ENCODE data around the gene EXO5. TPM values are rescaled to one million over a fixed set of nuclear protein-coding genes. Genes with fewer than 3 reads are reported as not detected.

The EXO5 gene
- total and polyA plus RNA-seq, 2 of the 13 experiments (the other 11 are each of a cell fraction or from before 2014, with no cell fraction given) = 9.9 to 20.5 TPM

DNA sequence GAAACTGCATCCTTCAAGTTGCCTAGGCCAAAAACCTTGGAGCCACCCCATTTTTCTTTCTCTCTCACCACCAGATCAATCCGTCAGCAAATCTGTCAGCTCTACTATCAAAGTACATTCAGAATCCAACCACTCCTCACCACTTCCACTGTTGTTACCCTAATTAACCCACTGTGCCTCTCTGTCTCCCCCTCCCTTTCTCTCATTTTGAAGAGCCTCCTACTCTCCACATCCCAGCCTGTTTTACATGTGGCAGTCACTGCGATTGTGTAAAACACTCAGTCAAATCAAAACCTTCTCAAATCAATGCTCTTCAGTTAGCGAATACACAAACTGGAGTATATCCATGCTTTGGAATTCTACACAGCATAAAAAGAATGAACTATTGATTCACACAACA is 55.9 kb downstream of the EXO5 start:
- ChIA-PET POLR2A (no interaction called here), CTCF (ENCODE audit: low intra/inter-chr PET ratio, low total read pairs) (no interaction called here)
- H3K79me2 ChIP-seq (ENCODE audit: insufficient read depth, low read length) = no peaks in the 10 kb centered on the region
- no peaks in the 10 kb centered on the region for H3K36me3 ChIP-seq (replicated peaks in 1 of 2; ENCODE audit: control insufficient read depth in 1 of 2, insufficient read depth in 2 of 2, low read length in 2 of 2)
- peaks cover 6% of the 10 kb centered on the region; the same call in 1 of the 2 replicates for H3K4me1 ChIP-seq (ENCODE audit: insufficient read depth, low read length)
- H4K20me1 ChIP-seq (ENCODE audit: insufficient read depth, low read length) = no peaks in the 10 kb centered on the region
- no TSS peak for BruUV-seq (replicated peaks)
- no peak overlapping the region for H3K27ac ChIP-seq (ENCODE audit: extremely low read length, insufficient read depth, low read length)
- no peaks in the 10 kb centered on the region for H3K9me3 ChIP-seq (ENCODE audit: low read length)
- in situ Hi-C loops (cut with HindIII; ENCODE audit: extremely low pct_ligation_motif_present, low pct_unique_long_range_greater_than_20kb) (no loop called here), intact Hi-C loops (cut with micrococcal nuclease; ENCODE audit: unreplicated experiment) (no loop called here)
- WGBS (ENCODE audit: low lambda C conversion rate) = 34% methylated on average over 3 of the region's 3 CpGs
- DNase-seq (ENCODE audit: low spot score) (no peak), ATAC-seq (no peak), FAIRE-seq (no peak)
- H3K27me3 ChIP-seq (ENCODE audit: control insufficient read depth in 1 of 2, insufficient read depth in 2 of 2, low read length in 2 of 2) = no peaks in the 10 kb centered on the region
- H3K9ac ChIP-seq (ENCODE audit: insufficient read depth, low read depth, low read length) = no peak overlapping the region
- H3K4me3 ChIP-seq (replicated peaks in 1 of 3; ENCODE audit: insufficient read depth in 1 of 3, low read depth in 2 of 3, low read length in 3 of 3) = no peak overlapping the region
- no peak overlapping the region for H3K4me2 ChIP-seq (ENCODE audit: low read depth, low read length)
- H2AFZ ChIP-seq (ENCODE audit: low read length) = no peak overlapping the region
- TF ChIP-seq ZKSCAN1 (IDR thresholded peaks at IDR 0.05; ENCODE audit: low read length) (no peak), FOXK1 (CRISPR knock-in tag; IDR thresholded peaks at IDR 0.05; ENCODE audit: borderline replicate concordance, low read depth) (no peak), ZNF577 (CRISPR knock-in tag; IDR thresholded peaks at IDR 0.05; ENCODE audit: borderline replicate concordance, low read depth) (no peak), ZNF350 (CRISPR knock-in tag; IDR thresholded peaks at IDR 0.05; ENCODE audit: borderline replicate concordance, low read depth) (no peak), ZSCAN29 (CRISPR knock-in tag; conservative IDR thresholded peaks at IDR 0.05) (no peak), ZNF713 (CRISPR knock-in tag; IDR thresholded peaks at IDR 0.05) (no peak), NFKBIZ (CRISPR knock-in tag; IDR thresholded peaks at IDR 0.05) (no peak)

DNA sequence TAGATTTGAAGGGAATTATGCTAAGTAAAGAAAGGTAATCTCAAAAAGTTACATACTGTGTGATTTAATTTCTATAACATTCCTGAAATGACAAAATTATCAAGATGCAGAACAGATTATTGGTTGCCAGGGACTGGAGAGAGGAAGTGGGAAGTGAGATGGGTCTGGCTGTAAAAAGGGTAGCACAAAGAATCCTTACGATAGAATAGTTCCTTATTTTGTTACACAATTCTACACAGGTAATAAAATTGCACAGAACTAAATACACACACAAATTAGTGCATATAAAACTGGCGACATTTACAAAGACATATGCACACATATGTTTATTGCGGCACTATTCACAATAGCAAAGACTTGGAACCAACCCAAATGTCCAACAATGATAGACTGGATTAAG is 56.3 kb downstream of the EXO5 start:
- H3K79me2 ChIP-seq (ENCODE audit: insufficient read depth, low read length) = no peaks in the 10 kb centered on the region
- peaks cover 6% of the 10 kb centered on the region; the same call in 1 of the 2 replicates for H3K4me1 ChIP-seq (ENCODE audit: insufficient read depth, low read length)
- no peaks in the 10 kb centered on the region for H3K9me3 ChIP-seq (ENCODE audit: low read length)
- no peak for FAIRE-seq
- no peak overlapping the region for H3K27ac ChIP-seq (ENCODE audit: extremely low read length, insufficient read depth, low read length)
- no peak overlapping the region for H3K9ac ChIP-seq (ENCODE audit: insufficient read depth, low read depth, low read length)
- ChIA-PET POLR2A (no interaction called here), CTCF (ENCODE audit: low intra/inter-chr PET ratio, low total read pairs) (no interaction called here)
- H3K36me3 ChIP-seq (replicated peaks in 1 of 2; ENCODE audit: control insufficient read depth in 1 of 2, insufficient read depth in 2 of 2, low read length in 2 of 2) = no peaks in the 10 kb centered on the region
- DNase-seq (ENCODE audit: low spot score) = no peak
- in situ Hi-C loops (cut with HindIII; ENCODE audit: extremely low pct_ligation_motif_present, low pct_unique_long_range_greater_than_20kb) (no loop called here), intact Hi-C loops (cut with micrococcal nuclease; ENCODE audit: unreplicated experiment) (no loop called here)
- H2AFZ ChIP-seq (ENCODE audit: low read length) = no peak overlapping the region
- no peak overlapping the region for H3K4me2 ChIP-seq (ENCODE audit: low read depth, low read length)
- 41% methylated on average over 3 of the region's 3 CpGs for WGBS (ENCODE audit: low lambda C conversion rate)
- no peak overlapping the region for H3K4me3 ChIP-seq (replicated peaks in 1 of 3; ENCODE audit: insufficient read depth in 1 of 3, low read depth in 2 of 3, low read length in 3 of 3)
- H4K20me1 ChIP-seq (ENCODE audit: insufficient read depth, low read length) = no peaks in the 10 kb centered on the region
- ATAC-seq = no peak
- no TSS peak for BruUV-seq (replicated peaks)
- H3K27me3 ChIP-seq (ENCODE audit: control insufficient read depth in 1 of 2, insufficient read depth in 2 of 2, low read length in 2 of 2) = no peaks in the 10 kb centered on the region
- TF ChIP-seq ADNP (CRISPR knock-in tag; IDR thresholded peaks at IDR 0.05) (no peak), ZFP37 (CRISPR knock-in tag; IDR thresholded peaks at IDR 0.05; ENCODE audit: borderline replicate concordance) (no peak), ZNF605 (CRISPR knock-in tag; IDR thresholded peaks at IDR 0.05) (no peak), PAF1 (CRISPR knock-in tag; IDR thresholded peaks at IDR 0.05) (no peak), ZNF777 (CRISPR knock-in tag; IDR thresholded peaks at IDR 0.05) (no peak), PRMT3 (CRISPR knock-in tag; IDR thresholded peaks at IDR 0.05; ENCODE audit: borderline replicate concordance, low read depth) (no peak), GABPA (IDR thresholded peaks at IDR 0.05; ENCODE audit: low read depth, low read length) (no peak), GABPA (CRISPR knock-in tag; IDR thresholded peaks at IDR 0.05; ENCODE audit: low read depth) (no peak), YEATS4 (CRISPR knock-in tag; IDR thresholded peaks at IDR 0.05; ENCODE audit: borderline replicate concordance) (no peak)
- TF ChIP-seq, protein P1, sequence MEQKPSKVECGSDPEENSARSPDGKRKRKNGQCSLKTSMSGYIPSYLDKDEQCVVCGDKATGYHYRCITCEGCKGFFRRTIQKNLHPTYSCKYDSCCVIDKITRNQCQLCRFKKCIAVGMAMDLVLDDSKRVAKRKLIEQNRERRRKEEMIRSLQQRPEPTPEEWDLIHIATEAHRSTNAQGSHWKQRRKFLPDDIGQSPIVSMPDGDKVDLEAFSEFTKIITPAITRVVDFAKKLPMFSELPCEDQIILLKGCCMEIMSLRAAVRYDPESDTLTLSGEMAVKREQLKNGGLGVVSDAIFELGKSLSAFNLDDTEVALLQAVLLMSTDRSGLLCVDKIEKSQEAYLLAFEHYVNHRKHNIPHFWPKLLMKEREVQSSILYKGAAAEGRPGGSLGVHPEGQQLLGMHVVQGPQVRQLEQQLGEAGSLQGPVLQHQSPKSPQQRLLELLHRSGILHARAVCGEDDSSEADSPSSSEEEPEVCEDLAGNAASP (CRISPR knock-in tag; IDR thresholded peaks at IDR 0.05; ENCODE audit: borderline replicate concordance) = no peak
- TF ChIP-seq, protein P2, sequence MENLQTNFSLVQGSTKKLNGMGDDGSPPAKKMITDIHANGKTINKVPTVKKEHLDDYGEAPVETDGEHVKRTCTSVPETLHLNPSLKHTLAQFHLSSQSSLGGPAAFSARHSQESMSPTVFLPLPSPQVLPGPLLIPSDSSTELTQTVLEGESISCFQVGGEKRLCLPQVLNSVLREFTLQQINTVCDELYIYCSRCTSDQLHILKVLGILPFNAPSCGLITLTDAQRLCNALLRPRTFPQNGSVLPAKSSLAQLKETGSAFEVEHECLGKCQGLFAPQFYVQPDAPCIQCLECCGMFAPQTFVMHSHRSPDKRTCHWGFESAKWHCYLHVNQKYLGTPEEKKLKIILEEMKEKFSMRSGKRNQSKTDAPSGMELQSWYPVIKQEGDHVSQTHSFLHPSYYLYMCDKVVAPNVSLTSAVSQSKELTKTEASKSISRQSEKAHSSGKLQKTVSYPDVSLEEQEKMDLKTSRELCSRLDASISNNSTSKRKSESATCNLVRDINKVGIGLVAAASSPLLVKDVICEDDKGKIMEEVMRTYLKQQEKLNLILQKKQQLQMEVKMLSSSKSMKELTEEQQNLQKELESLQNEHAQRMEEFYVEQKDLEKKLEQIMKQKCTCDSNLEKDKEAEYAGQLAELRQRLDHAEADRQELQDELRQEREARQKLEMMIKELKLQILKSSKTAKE (CRISPR knock-in tag; IDR thresholded peaks at IDR 0.05; ENCODE audit: borderline replicate concordance) = no peak
